HG03469 (cell line): ENCODE measurements around the gene NDUFA7.
"Not testable (repeated sequence)": the region's sequence is repeated elsewhere in the genome, so short reads cannot be mapped to it uniquely, and the experiment has no call there.

Experiments used
- ATAC-seq: cut with Tn5 transposase; IDR thresholded peaks from one replicate; pipeline ENCODE4 v1.9.1; 2021; ENCODE audit warnings: mild to moderate bottlenecking, moderate library complexity, moderate number of reproducible peaks; ENCODE audit not compliant: unreplicated experiment

NDUFA7 gene

DNA sequence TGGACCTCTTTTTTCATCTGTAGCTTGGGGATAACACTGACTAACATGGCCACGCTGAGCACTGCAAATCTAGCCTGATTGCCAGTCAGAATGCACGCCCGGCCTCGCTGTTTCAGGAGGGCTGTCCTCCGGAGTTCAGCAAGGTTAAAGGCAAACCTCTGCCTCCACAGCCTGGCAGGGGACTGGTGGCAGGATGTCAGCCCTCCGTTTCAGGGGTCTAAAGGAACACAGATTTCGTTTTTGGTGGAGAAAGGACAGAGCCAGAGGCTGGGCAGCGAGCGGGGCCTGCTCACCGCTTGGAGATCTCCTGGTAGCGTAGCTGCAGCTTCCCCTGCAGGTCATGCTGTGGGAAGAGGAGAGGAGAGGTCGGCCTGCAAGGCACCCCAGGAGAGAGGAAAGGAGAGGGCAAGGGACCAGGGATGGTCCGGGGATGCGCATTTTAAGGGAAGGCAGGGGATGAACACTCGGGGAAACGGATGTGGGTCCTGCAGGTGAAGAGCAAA lies 560 bp downstream of the NDUFA7 start:
- no peak for ATAC-seq

DNA sequence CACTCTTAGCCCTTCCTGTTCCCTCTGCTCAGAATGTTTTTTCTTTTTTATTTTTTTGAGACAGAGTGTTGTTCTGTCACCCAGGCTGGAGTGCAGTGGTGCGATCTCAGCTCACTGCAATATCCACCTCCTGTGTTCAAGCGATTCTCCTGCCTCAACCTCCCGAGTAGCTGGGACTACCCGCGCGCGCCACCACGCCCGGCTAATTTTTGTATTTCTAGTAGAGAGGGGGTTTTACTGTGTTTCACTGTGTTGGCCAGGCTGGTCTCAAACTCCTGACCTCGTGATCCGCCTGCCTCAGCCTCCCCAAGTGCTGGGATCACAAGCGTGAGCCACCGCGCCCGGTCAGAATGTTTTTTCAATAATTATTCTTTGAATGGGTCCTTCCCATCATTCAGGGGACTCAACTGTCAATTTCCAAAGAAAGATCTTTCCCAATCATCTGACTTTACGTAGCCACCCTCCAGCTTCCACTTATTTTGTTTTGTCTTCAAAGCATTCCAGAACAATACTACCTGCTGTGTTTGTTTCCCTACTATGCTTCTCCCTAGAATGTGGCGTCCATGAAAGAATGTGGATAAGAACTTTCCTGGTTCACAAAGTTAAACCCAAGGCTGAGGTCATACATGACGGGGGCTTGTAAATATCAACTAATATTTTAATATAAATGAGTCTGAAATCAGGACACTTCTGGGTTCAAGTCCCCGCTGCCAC lies 1.2 kb downstream of the NDUFA7 start:
- no peak for ATAC-seq

DNA sequence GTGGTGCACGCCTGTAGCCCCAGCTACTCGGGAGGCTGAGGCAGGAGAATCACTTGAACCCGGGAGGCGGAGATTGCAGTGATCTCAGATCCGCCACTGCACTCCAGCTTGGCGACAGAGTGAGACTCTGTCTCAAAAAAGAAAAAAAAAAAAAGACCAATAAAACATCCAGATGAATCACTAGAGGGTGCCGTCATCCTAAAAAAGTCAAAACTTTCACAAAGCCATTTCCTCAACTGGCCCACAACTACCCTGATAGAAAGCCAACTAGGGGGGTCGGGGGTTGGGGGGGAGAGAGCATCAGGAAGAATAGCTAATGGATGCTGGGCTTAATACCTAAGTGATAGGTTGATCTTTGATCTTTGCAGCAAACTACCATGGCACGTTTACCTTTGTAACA lies 2.3 kb downstream of the NDUFA7 start:
- not testable (repeated sequence) for ATAC-seq

DNA sequence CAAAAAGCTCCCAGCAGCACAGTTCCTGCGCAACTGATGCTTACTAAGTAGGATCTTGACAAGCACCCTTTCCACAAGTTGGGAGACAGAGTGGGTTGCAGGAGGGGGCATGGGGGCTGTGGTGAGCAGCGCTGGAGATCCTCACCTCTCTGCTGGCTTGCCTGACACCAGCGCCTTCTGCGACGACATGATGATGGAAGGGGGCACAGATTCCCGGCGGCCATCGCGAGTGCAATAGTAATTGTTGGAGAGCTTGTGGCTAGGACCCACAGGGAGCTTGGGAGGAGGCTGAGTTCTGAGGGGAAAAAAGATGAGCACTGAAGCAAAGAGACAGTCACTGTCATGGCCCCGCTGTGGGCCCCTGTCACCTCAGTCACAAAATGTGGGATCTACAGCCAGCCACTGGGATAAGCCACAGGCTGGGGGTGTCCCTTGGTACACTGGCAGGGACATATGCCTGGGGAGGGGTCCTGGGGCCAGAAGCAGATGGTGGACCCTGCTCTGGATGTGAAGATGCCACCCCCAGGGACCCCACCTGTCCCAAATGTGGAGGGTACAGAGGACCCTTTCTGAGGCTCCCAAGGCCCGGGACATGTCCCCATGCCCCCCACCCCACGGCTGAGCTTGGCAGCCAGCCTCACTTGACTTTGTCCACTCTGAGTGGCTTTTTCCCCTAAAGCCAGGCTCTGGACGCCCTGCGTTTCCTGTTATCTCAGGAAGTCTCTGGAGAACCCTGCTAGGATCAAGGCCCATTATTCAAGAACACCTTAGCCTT lies 4.6 kb downstream of the NDUFA7 start:
- ATAC-seq = no peak

DNA sequence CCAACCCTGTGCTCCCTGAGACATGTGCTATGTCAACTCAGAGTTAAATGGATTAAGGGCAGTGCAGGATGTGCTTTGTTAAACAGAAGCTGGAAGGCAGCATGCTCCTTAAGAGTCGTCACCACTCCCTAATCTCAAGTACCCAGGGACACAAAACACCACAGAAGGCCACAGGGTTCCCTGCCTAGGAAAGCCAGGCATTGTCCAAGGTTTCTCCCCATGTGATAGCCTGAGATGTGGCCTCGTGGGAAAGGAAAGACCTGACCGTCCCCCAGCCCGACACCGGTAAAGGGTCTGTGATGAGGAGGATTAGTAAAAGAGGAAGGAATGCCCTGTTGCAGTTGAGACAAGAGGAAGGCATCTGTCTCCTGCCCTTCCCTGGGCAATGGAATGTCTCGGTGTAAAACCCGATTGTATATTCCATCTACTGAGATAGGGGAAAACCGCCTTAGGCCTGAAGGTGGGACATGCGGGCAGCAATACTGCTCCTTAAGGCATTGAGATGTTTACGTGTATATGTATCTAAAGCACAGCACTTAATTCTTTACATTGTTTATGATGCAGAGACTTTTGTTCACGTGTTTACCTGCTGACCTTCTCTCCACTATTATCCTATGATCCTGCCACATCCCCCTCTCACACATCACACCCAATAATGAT lies 6.1 kb downstream of the NDUFA7 start:
- ATAC-seq = not testable (repeated sequence)

DNA sequence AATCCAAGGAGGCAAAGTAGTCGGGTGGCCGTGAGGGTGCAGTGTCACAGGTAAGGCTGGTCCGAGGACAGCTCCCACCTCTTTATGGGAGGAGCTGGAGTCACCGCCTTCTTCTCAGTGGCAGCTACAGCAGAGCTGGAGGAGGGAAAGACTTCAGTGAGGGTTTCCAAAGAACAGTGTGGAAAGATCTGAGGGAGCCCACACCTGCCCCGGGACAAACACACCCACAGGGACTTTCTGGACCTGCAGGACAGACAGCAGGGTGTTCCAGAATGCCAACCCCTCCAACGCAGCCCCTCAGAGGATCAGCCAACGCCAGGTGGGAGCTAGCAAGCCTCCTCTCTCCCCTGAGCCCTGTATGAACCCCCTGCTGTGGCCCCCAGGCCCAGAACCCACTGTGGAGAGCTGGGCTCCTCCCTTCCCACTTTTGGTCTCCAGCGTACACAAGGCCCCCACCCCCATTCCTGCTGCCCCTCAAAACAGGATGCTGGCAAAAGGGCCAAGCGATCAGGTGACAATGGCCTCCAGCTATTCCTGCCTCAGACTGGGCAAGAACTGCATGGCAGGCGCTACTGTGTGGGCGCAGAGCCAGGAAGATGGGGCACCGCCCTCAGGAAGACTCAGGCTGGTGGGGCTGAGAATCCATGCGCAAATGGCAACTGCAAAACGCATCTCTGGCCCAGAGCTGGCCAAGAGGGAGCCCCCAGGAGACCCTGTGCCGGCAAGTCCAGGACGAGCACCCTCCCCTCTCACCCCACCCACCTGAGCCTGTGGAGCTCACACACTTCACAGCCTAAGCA lies 9.5 kb downstream of the NDUFA7 start:
- no peak for ATAC-seq

DNA sequence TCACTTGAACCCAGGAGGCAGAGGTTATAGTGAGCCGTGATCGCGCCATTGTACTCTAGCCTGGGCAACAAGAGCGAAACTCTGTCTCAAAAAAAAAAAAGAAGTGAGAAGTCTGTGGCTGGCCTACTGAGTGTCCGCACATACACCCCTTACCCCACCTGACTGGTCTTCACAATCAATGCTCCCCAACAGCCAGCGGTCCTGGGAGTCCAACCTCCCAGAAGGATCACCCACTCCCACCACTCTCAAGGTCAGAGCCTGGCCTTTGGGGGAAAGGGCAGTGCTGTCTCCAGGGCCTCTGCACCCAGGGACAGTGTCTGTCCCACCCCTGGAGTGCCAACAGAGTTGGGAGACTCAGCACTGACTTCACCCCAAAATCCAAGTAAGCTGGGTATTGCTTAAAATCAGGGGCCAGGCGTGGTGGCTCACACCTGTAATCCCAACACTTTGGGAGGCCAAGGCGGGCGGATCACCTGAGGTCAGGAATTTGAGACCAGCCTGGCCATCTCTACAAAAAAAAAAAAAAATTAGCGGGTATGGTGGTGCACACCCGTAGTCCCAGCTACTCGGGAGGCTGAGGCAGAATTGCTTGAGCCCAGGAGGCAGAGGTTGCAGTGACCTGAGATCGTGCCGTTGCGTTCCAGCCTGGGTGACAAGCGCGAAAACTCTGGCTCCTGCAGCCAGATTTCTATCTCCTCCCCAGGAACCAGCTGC lies 10.7 kb downstream of the NDUFA7 start:
- ATAC-seq = no peak

DNA sequence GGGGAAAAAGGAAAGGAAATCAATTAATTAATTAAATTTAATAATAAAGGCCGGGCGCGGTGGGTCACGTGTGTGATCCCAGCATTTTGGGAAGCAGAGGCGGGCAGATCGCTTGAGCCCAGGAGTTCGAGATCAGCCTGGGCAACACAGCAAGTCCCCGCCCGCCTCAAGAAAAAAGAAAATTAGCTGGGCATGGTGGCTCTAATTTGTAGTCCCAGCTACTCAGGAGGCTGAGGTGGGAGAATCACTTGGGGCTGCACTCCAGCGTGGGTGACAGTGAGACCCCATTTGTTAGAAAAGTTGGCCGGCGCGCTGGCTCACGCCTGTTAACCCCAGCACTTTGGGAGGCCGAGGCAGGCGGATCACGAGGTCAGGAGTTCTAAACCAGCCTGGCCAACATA lies 12.3 kb downstream of the NDUFA7 start:
- no peak for ATAC-seq

DNA sequence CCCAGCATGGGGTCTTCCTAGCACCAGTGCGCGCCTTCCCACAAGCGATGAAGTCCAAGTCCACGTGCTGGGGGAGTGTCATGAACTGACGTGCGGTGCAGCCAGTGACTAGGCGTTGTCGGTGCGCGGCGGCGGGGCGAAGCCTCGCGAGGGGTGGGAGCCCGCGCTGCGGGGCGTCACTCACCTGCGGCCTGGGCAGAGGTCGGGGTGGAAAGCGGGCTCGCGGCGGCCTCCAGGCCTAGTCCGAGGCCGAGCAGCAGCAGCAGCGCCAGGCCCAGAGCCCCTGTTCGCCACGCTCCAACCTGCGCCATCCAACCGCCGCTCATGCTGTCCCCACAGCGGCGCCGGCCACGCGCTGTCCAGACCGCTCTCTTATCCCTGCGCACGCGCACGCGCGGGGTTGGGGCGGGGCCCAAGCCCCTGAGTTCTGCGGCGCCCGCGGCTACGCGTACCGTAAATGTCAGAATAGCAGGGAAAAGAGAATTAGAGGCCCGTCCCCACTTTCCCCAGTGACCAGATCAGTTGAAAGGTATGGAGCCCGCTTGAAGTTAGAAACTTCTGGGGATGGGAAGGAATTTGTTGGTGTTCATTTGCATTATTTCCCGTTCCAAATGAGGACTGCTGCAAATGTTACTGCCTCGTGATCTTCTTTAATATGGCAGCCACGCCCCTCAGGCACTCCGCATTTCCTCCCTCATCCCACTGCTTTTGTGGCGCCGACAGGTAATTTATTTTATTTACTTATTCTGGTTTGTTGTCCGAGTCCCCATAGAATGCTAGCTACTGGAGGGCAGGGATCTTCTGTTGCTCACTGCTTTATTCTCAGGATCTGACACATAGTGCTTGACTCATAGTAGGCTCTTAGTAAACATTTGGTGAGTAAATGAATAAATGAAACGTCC lies 13.0 kb downstream of the NDUFA7 start, which contains the start of gene CD320:
Gene CD320, minus strand, starts transcription at position 394 of the 902 bp plus-strand sequence. Its CDS starts 68 bp downstream, at position 326.
- ATAC-seq = peak; percentile 56

DNA sequence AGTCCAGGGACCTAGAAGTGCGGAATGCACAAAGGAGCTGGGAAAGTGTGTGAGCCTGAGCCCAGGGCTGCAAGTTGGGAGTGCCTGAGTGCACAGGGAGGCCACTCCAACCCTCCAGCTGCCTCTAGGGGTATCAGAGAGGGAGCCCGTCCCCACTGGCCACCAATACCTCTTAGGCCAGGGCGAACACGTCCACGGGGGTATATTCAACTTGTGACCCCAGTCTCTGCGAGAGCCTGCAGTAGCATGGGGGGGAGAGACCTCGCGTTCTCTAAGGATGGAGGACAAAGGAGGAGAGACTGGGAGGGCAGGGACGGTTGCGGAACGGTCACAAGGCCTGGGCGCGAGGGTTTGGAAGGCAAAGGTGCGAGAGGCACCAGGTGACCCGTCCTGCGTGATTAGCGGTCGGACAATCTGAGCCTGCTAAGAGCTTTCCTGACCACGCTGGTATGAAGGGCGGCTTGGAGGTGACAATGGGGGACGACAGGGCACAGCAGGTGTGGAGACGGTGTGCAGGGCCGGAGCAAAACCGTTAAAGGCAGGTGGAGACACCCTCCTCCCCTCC lies 13.7 kb downstream of the NDUFA7 start:
- no peak for ATAC-seq

DNA sequence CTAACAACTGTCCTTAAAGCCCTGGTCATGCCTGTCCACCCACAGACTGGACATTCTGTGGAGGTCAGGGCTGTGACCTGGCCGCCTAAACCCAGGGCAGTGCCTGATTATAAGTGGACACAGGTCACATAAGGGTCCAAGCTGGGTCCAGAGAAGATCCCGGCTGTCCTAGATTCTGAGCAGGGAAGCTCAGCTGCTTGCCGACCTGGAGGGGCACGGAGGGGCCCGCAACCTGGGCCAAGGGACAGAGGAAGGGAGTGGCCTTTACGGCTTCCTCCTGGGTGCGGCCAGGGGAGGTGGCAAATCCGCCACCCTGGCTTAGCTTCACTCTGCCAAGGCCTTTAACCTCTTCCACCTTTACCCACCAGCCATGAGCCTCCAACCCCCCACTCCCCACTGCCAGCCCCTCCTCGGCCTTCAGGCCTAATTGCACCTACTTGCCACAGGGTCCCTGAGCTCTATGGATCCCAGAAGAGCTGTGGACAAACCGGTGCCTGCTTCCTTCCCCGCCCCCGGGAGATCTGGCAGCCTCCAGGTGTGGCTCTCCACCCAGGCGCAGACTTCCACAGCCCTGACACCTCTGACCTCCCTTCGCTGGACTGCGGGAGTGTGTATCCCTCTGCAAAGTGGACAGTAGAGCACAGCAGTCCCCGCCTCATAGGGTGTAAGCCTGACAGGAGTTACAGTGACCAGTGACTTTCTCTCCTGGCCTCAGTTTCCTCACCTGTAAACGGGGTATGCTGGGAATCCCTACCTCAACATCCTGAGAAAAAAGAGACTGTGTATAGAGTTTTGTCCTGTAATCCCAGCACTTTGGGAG lies 14.7 kb downstream of the NDUFA7 start:
- no peak for ATAC-seq

DNA sequence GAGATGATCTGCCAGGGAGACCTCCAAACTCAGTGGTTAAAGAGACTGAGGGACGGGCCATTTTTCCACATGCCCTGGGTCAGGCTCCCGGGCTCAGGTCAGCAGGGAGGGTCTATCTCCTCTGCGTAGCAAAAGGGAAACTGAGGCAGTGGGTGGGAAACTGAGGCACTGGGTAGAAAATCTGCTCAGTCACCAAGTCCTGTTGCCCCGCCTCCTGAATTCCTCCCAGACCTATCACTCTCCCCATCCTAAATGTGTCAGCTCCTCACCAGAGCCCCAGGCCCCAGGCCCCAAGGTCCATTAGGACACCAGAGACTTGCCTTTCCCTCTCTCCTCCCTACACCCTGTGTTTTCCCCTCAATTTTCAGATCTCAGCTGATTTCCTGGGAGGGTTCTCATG lies 15.4 kb downstream of the NDUFA7 start:
- no peak for ATAC-seq

DNA sequence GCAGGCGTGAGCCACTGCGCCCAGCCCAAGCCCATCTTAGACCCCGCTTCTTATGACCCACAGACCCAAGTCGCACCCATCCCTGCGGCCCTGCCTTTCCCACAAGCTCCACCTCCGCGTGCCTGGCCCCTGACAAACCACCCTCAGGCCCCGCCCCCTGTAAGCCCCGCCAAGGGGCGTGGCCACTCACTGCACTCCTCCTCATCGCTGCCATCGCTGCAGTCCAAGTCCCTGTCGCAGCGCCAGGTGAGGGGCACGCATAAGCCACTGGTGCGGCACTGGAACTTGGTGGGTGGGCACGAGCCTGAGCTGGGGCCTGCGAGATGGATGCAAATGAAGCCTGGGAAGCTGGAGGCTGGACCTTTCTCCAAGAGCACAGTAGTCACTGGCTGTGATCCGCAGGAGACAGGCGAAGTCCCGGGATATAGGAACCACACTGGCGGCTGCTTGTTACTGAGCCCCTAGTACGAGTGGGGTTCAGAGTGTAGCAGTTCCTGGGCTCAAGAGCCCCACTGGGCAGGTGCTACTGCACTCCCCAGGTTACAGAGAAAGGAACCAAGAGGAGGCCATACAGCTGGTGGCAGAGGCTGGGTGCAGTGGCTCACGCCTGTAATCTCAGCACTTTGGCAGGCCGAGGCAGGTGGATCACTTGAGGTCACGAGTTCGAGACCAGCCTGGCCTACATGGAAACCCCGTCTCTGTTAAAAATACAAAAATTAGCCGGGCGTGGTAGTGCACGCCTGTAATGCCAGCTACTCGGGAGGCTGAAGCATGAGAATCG lies 16.1 kb downstream of the NDUFA7 start:
- no peak for ATAC-seq

DNA sequence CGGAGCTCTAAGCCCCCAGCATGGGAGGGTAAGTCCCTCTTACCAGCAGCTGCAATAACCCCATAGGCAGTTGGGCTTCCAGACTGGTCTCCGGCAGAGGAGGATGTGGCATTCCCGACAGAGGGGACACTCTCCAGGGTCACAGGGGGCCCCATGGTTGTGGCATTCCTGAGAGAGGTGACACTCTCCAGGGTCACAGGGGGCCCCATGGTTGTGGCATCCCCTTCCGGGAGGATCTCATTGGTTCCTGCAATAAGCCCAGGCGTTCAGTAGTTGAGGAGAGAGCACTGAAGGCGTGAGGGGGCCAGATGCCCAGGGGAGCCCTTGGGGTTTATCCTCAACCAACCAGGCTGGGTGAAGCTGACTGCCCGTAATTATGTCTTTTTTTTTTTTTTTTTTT lies 18.4 kb downstream of the NDUFA7 start:
- no peak for ATAC-seq

DNA sequence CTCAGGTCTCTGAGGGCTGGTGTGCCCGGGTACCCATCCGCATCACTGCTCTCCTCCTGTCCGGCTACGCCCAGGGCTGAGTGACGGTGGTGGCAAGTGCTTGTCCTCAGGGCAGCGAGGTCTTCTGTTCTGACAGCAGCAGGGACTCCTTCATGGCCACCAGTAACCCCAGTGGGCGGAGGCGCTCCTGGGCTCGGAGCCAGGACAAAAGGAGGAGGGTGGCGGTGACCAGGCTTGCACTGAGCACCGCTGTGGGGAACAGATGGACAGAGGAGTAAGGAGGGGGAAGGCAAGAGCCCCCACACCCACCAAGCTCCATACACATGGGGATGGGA lies 18.9 kb downstream of the NDUFA7 start:
- no peak for ATAC-seq

DNA sequence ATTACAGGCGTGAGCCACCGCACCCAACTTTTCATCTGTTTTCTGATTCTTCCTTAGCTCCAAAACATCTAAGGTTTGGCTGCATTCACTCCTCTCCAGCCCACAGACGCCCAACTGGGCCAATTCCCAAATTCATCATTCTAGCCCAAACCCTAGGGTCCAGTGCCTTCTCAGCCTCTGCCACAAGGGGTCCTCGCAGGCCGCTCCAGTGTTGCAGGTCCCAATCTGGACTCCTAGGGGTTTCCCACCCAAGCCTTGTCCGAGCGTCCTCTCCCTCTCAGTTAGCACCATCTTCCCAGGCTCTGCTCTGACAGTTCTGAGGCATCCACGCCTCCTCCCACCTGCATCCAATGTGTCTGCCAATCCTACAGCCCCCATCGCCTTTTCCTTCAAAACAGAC lies 29.8 kb downstream of the NDUFA7 start:
- ATAC-seq = not testable (repeated sequence)

DNA sequence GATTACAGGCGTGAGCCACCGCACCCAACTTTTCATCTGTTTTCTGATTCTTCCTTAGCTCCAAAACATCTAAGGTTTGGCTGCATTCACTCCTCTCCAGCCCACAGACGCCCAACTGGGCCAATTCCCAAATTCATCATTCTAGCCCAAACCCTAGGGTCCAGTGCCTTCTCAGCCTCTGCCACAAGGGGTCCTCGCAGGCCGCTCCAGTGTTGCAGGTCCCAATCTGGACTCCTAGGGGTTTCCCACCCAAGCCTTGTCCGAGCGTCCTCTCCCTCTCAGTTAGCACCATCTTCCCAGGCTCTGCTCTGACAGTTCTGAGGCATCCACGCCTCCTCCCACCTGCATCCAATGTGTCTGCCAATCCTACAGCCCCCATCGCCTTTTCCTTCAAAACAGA lies 44.7 kb downstream of the NDUFA7 start:
- not testable (repeated sequence) for ATAC-seq
